Cardiac fibroblast (primary cell): ENCODE results near the gene ULK3.

Experiments
- DNase-seq, 2 donors: peaks; one replicate each; pipeline versions ENCODE4 v3.0.0 to v3.0.0-alpha.2; 2010; ENCODE audit warnings: low read depth in 2 of 2
- H3K4me3 ChIP-seq, 2 donors: replicated peaks in 1 of 2; 1 replicate in 1 of 2; 2 replicates in 1 of 2; pipeline ENCODE4 v1.5.1; 2011; ENCODE audit warnings: low read depth in 2 of 2, low read length in 2 of 2, mild to moderate bottlenecking in 2 of 2, moderate library complexity in 1 of 2
- TF ChIP-seq, protein P1 (sequence below): IDR thresholded peaks from one replicate; pipeline ENCODE4 v1.5.1; 2011; ENCODE audit warnings: low read depth, mild to moderate bottlenecking, low read length, inconsistent platforms

The ULK3 gene

DNA sequence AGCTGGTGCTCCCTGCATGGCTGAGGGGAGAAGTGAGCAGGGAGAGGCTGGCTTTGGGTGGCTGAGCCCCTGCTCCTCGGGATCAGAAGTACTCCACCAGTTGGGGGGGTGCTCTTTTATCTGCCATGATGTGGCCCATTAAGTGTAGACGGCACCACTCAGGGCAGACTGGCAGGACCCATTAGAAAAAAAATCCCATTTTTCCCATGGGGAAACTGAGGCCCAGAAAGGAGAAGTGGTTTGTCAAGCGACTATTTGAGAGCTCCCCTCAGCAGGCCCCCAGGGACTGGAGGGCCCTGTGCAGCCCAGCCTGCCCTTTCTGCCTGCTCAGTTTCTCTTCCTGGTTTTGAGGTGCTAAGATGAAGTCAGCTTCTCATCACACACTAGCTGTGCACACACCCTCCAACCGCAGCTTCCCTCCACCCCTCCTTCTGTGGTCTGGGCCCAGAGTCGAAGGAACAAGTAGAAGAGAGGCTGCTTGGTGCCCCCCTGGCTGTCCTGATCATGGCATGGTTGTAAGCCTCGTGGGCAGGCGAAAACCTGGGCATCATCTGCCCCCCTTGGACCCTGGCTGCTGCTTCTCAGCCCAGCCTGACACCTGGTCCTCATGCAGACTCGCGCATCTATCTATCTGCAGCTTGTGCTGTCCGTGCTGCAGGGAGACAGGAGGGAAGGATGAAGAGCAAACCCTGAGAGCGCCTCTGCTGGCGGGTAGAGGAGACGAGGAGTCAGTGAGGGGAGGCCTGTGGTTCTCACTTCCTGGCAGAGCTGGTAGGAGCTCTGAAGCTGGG, 55.5 kb downstream of the ULK3 start:
- H3K4me3 ChIP-seq, result no peak overlapping the region
- DNase-seq, result peak; percentile 70 to 72
- TF ChIP-seq, protein P1, sequence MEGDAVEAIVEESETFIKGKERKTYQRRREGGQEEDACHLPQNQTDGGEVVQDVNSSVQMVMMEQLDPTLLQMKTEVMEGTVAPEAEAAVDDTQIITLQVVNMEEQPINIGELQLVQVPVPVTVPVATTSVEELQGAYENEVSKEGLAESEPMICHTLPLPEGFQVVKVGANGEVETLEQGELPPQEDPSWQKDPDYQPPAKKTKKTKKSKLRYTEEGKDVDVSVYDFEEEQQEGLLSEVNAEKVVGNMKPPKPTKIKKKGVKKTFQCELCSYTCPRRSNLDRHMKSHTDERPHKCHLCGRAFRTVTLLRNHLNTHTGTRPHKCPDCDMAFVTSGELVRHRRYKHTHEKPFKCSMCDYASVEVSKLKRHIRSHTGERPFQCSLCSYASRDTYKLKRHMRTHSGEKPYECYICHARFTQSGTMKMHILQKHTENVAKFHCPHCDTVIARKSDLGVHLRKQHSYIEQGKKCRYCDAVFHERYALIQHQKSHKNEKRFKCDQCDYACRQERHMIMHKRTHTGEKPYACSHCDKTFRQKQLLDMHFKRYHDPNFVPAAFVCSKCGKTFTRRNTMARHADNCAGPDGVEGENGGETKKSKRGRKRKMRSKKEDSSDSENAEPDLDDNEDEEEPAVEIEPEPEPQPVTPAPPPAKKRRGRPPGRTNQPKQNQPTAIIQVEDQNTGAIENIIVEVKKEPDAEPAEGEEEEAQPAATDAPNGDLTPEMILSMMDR, result peak; percentile 74

- DNase-seq, result no peak
- TF ChIP-seq, protein P1, result no peak
- H3K4me3 ChIP-seq, result no peak overlapping the region
These were observed 56.3 kb downstream of the ULK3 start for GRCh38 chr15:74786551-74787165.
